HepG2 (cell line): ENCODE data around the gene MFSD11. TPM values are rescaled to one million over a fixed set of nuclear protein-coding genes. Genes with fewer than 3 reads are reported as not detected.

Experiments
- ATF7 ChIP-seq, 2 experiments: fragments of 450-650 bp in 1 of 2; sonication (generic) in 1 of 2; formaldehyde crosslinking in 1 of 2; IDR thresholded peaks; 2 replicates each; pipeline versions ENCODE4 v1.4.0 to v1.6.1; 2016 to 2020; ENCODE audit warnings: antibody characterized with exemption in 1 of 2, mild to moderate bottlenecking in 1 of 2, missing genetic modification reagents in 1 of 2
- CBX5 ChIP-seq: sonication (generic); formaldehyde crosslinking; IDR thresholded peaks from 2 replicates; pipeline ENCODE4 v1.4.0; 2020; ENCODE audit warnings: missing genetic modification reagents, borderline replicate concordance
- DNMT1 ChIP-seq: sonication (generic); formaldehyde crosslinking; IDR thresholded peaks from 2 replicates; pipeline ENCODE4 v1.5.1; 2020; ENCODE audit warnings: mild to moderate bottlenecking, missing genetic modification reagents
- EEA1 ChIP-seq: sonication (generic); formaldehyde crosslinking; IDR thresholded peaks from 2 replicates; pipeline ENCODE4 v1.5.1; 2020; ENCODE audit warnings: mild to moderate bottlenecking, missing genetic modification reagents, borderline replicate concordance
- KAT7 ChIP-seq: IDR thresholded peaks from 2 replicates; pipeline ENCODE4 v1.6.1; 2018; ENCODE audit warnings: borderline replicate concordance, missing compliant biosample characterization
- KDM5A ChIP-seq: fragments of 200-600 bp; sonication (generic); IDR thresholded peaks from 2 replicates; pipeline ENCODE4 v1.7.0; 2018; ENCODE audit warnings: antibody characterized with exemption, mild to moderate bottlenecking, low read length, borderline replicate concordance
- KDM5B ChIP-seq: sonication (generic); formaldehyde crosslinking; IDR thresholded peaks from 2 replicates; pipeline ENCODE4 v1.4.0; 2020; ENCODE audit warnings: missing genetic modification reagents, mild to moderate bottlenecking, borderline replicate concordance
- MAFG ChIP-seq: sonication (generic); formaldehyde crosslinking; IDR thresholded peaks from 2 replicates; pipeline ENCODE4 v1.5.1; 2020; ENCODE audit warnings: mild to moderate bottlenecking, missing genetic modification reagents
- MEF2D ChIP-seq: sonication (generic); formaldehyde crosslinking; IDR thresholded peaks from 2 replicates; pipeline ENCODE4 v1.5.1; 2020; ENCODE audit warnings: mild to moderate bottlenecking, missing genetic modification reagents
- MIER2 ChIP-seq: IDR thresholded peaks from 2 replicates; pipeline ENCODE4 v1.6.1; 2016; ENCODE audit warnings: missing biosample characterization, missing genetic modification reagents
- MTF2 ChIP-seq: sonication (generic); formaldehyde crosslinking; IDR thresholded peaks from 2 replicates; pipeline ENCODE4 v1.5.0; 2020; ENCODE audit warnings: missing genetic modification reagents, borderline replicate concordance
- NFRKB ChIP-seq: fragments of 450-650 bp; IDR thresholded peaks from 2 replicates; pipeline ENCODE4 v1.6.1; 2017
- NR1H2 ChIP-seq: sonication (generic); formaldehyde crosslinking; IDR thresholded peaks from 2 replicates; pipeline ENCODE4 v1.8.1; 2022; ENCODE audit warnings: low read depth, missing genetic modification reagents, borderline replicate concordance
- NR2F6 ChIP-seq, 2 experiments: IDR thresholded peaks; 2 replicates each; pipeline ENCODE4 v1.6.1; 2016; ENCODE audit warnings: antibody characterized with exemption in 1 of 2, mild to moderate bottlenecking in 1 of 2
- NRL ChIP-seq: sonication (generic); formaldehyde crosslinking; IDR thresholded peaks from 2 replicates; pipeline ENCODE4 v1.5.0; 2020; ENCODE audit warnings: missing genetic modification reagents, mild to moderate bottlenecking, moderate library complexity, borderline replicate concordance
- SIX4 ChIP-seq: sonication (generic); formaldehyde crosslinking; IDR thresholded peaks from 2 replicates; pipeline ENCODE4 v1.4.0; 2020; ENCODE audit warnings: missing genetic modification reagents
- ZBTB21 ChIP-seq: sonication (generic); formaldehyde crosslinking; IDR thresholded peaks from 2 replicates; pipeline ENCODE4 v1.4.0; 2020; ENCODE audit warnings: missing genetic modification reagents
- ZFP36L1 ChIP-seq: sonication (generic); formaldehyde crosslinking; IDR thresholded peaks from 2 replicates; pipeline ENCODE4 v1.8.0; 2022; ENCODE audit warnings: mild to moderate bottlenecking, missing genetic modification reagents, moderate library complexity
- ZNF263 ChIP-seq: sonication (generic); formaldehyde crosslinking; IDR thresholded peaks from 2 replicates; pipeline ENCODE4 v1.4.0; 2020; ENCODE audit warnings: missing genetic modification reagents
- ZNF350 ChIP-seq: sonication (generic); formaldehyde crosslinking; IDR thresholded peaks from 2 replicates; pipeline ENCODE4 v1.4.0; 2020; ENCODE audit warnings: mild to moderate bottlenecking, low read depth, missing genetic modification reagents, borderline replicate concordance
- ZNF354B ChIP-seq: sonication (generic); formaldehyde crosslinking; IDR thresholded peaks from 2 replicates; pipeline ENCODE4 v1.8.0; 2022; ENCODE audit warnings: mild to moderate bottlenecking, missing genetic modification reagents
- ZNF549 ChIP-seq: sonication (generic); formaldehyde crosslinking; IDR thresholded peaks from 2 replicates; pipeline ENCODE4 v1.5.0; 2020; ENCODE audit warnings: missing genetic modification reagents
- ZNF644 ChIP-seq: IDR thresholded peaks from 2 replicates; pipeline ENCODE4 v1.6.1; 2016; ENCODE audit warnings: low read depth
- ZNF674 ChIP-seq: sonication (generic); formaldehyde crosslinking; IDR thresholded peaks from 2 replicates; pipeline ENCODE4 v1.5.0; 2020; ENCODE audit warnings: low read depth, mild to moderate bottlenecking, missing genetic modification reagents
- ZSCAN20 ChIP-seq: sonication (generic); formaldehyde crosslinking; IDR thresholded peaks from 2 replicates; pipeline ENCODE4 v1.4.0; 2020; ENCODE audit warnings: missing genetic modification reagents, mild to moderate bottlenecking, borderline replicate concordance
- polyA plus RNA-seq, 8 experiments: library from polyadenylated mRNA; depleted of rRNA in 3 of 8; stranded (reverse) in 7 of 8; unstranded in 1 of 8; fragments of >200 nt; fragmentation: Illumina TruSeq in 4 of 8; extraction: Trizol in 4 of 8; gene quantifications; 2 replicates each; pipeline versions ENCODE4 v1.2.1 to v1.2.3, GENCODE V29; 2011 to 2016; ENCODE audit warnings: low read depth in 4 of 8, missing spikeins in 1 of 8, mixed read lengths in 1 of 8; ENCODE audit not compliant: insufficient read depth in 1 of 8
- total RNA-seq, 5 experiments: library from RNA; depleted of rRNA; stranded (reverse); fragments of >200 nt; fragmentation: Illumina TruSeq; extraction: Trizol; gene quantifications; 2 replicates each; pipeline ENCODE4 v1.2.3, GENCODE V29; 2016; ENCODE audit warnings: low read depth in 1 of 5
- TF ChIP-seq, protein P1 (sequence below): sonication (generic); IDR thresholded peaks from 2 replicates; pipeline ENCODE4 v1.6.1; 2016; ENCODE audit warnings: low read depth, borderline replicate concordance
- TF ChIP-seq, protein P2 (sequence below): sonication (generic); formaldehyde crosslinking; IDR thresholded peaks from 2 replicates; pipeline ENCODE4 v1.4.0; 2020; ENCODE audit warnings: missing genetic modification reagents

The MFSD11 gene
- total and polyA plus RNA-seq, 2 of the 13 experiments (the other 11 are each of a cell fraction or from before 2014, with no cell fraction given), result 26.1 to 36.3 TPM

DNA sequence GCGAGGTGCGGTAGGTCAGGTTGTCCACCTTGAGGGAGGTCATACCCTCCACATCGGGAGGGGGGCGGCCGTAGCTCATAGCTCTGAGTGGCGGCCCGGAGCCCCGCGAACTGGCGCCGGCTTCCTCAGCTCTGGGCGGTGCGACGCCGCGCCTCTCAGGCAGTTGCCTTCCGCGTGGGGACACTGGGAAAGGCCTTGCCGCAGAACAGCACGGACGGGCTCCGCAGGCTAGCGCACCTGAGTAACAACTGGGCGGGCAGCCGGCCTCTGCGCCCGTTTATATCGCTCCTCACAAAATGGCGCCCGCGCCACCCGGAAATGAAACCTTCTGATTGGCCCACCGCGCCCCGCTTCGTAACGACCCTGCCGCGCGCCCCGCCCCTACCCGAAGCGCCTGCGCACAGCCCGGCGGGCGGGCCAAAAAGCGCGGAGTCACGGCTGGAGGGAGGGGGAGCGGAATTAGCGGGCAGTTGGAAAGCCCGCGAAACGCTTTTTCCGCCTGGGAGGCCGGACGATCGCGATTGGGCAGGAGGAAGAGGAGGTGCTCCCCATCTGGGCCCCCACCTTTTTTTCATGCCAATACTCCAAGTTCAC lies 740 bp upstream of the MFSD11 start, which contains the start of gene SRSF2 (continued):
- TF ChIP-seq MTF2 (CRISPR knock-in tag) (peak; percentile 96), ATF7 (IDR thresholded peaks at IDR 0.05) (no peak), ATF7 (CRISPR knock-in tag; IDR thresholded peaks at IDR 0.05) (peak; percentile 9), ZNF263 (CRISPR knock-in tag) (peak; percentile 99), CBX5 (peak; percentile 73; the same call in 1 of the 2 replicates), KDM5A (no peak), KAT7 (CRISPR knock-in tag) (peak; percentile 99), ZBTB21 (CRISPR knock-in tag) (peak; percentile 40; the same call in 1 of the 2 replicates), ZNF549 (CRISPR knock-in tag) (peak; percentile 88; the same call in 1 of the 2 replicates), NFRKB (no peak), MAFG (CRISPR knock-in tag) (peak; percentile 88; the same call in 1 of the 2 replicates), ZNF674 (CRISPR knock-in tag) (peak; percentile 71; the same call in 1 of the 2 replicates), KDM5B (peak; percentile 97), ZNF354B (0 out of 2 replicates have a peak, but pooled peaks have one; percentile 80), ZSCAN20 (CRISPR knock-in tag) (no peak; the same call in 1 of the 2 replicates), SIX4 (CRISPR knock-in tag) (peak; percentile 80), NR2F6 (IDR thresholded peaks at IDR 0.05) (no peak), NR2F6 (CRISPR knock-in tag; IDR thresholded peaks at IDR 0.05) (peak; percentile 60; the same call in 1 of the 2 replicates), ZNF350 (peak; percentile 94), MIER2 (CRISPR knock-in tag) (no peak; the same call in none of the 2 replicates), NR1H2 (CRISPR knock-in tag) (peak; percentile 91), ZFP36L1 (CRISPR knock-in tag) (peak; percentile 91), NRL (peak; percentile 89), DNMT1 (CRISPR knock-in tag) (no peak), EEA1 (peak; percentile 2; the same call in 1 of the 2 replicates), ZNF644 (no peak), MEF2D (CRISPR knock-in tag) (peak; percentile 75; the same call in 1 of the 2 replicates)
- TF ChIP-seq, protein P1, sequence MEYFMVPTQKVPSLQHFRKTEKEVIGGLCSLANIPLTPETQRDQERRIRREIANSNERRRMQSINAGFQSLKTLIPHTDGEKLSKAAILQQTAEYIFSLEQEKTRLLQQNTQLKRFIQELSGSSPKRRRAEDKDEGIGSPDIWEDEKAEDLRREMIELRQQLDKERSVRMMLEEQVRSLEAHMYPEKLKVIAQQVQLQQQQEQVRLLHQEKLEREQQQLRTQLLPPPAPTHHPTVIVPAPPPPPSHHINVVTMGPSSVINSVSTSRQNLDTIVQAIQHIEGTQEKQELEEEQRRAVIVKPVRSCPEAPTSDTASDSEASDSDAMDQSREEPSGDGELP, result peak; percentile 48; the same call in 1 of the 2 replicates
- TF ChIP-seq, protein P2, sequence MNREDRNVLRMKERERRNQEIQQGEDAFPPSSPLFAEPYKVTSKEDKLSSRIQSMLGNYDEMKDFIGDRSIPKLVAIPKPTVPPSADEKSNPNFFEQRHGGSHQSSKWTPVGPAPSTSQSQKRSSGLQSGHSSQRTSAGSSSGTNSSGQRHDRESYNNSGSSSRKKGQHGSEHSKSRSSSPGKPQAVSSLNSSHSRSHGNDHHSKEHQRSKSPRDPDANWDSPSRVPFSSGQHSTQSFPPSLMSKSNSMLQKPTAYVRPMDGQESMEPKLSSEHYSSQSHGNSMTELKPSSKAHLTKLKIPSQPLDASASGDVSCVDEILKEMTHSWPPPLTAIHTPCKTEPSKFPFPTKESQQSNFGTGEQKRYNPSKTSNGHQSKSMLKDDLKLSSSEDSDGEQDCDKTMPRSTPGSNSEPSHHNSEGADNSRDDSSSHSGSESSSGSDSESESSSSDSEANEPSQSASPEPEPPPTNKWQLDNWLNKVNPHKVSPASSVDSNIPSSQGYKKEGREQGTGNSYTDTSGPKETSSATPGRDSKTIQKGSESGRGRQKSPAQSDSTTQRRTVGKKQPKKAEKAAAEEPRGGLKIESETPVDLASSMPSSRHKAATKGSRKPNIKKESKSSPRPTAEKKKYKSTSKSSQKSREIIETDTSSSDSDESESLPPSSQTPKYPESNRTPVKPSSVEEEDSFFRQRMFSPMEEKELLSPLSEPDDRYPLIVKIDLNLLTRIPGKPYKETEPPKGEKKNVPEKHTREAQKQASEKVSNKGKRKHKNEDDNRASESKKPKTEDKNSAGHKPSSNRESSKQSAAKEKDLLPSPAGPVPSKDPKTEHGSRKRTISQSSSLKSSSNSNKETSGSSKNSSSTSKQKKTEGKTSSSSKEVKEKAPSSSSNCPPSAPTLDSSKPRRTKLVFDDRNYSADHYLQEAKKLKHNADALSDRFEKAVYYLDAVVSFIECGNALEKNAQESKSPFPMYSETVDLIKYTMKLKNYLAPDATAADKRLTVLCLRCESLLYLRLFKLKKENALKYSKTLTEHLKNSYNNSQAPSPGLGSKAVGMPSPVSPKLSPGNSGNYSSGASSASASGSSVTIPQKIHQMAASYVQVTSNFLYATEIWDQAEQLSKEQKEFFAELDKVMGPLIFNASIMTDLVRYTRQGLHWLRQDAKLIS (CRISPR knock-in tag), result peak; percentile 99
